Karpas-422 (cell line): ENCODE data around the gene SMU1. TPM values are rescaled to one million over a fixed set of nuclear protein-coding genes. Genes with fewer than 3 reads are reported as not detected.
A peak's percentile ranks its signal among the peaks of the same experiment; 100 is the strongest.

Source experiments
- DNase-seq: peaks from one replicate; pipeline ENCODE4 v3.0.0-alpha.2; 2015
- H2AFZ ChIP-seq: fragments of 200-600 bp; sonication (generic); 2 replicates; pipeline ENCODE4 v1.6.1; 2014; ENCODE audit warnings: antibody characterized with exemption, low read length, mixed read lengths
- H3K27ac ChIP-seq: fragments of 200-600 bp; sonication (generic); 2 replicates; pipeline ENCODE4 v1.5.1; 2014; ENCODE audit warnings: mild to moderate bottlenecking, low read length, moderate library complexity
- H3K27me3 ChIP-seq: fragments of 200-600 bp; sonication (generic); 2 replicates; pipeline ENCODE4 v1.6.1; 2014; ENCODE audit warnings: low read length, mixed read lengths
- H3K36me3 ChIP-seq: fragments of 200-600 bp; sonication (generic); 2 replicates; pipeline ENCODE4 v1.6.1; 2014; ENCODE audit warnings: low read length, mixed read lengths; ENCODE audit not compliant: insufficient read depth
- H3K4me1 ChIP-seq: fragments of 200-600 bp; sonication (generic); 2 replicates; pipeline ENCODE4 v1.6.1; 2014; ENCODE audit warnings: mild to moderate bottlenecking, low read length, mixed read lengths
- H3K4me2 ChIP-seq: fragments of 200-600 bp; sonication (generic); 2 replicates; pipeline ENCODE4 v1.6.1; 2014; ENCODE audit warnings: low read length, low read depth, mild to moderate bottlenecking; ENCODE audit not compliant: poor library complexity, severe bottlenecking
- H3K4me3 ChIP-seq: fragments of 200-600 bp; sonication (generic); 2 replicates; pipeline ENCODE4 v1.5.1; 2014; ENCODE audit warnings: mild to moderate bottlenecking, antibody characterized with exemption, low read length, mixed read lengths
- H3K79me2 ChIP-seq: fragments of 200-600 bp; sonication (generic); 2 replicates; pipeline ENCODE4 v1.6.1; 2014; ENCODE audit warnings: mild to moderate bottlenecking, low read length, mixed read lengths
- H3K9ac ChIP-seq: fragments of 200-600 bp; sonication (generic); 2 replicates; pipeline ENCODE4 v1.6.0; 2014; ENCODE audit warnings: low read length
- H3K9me2 ChIP-seq: fragments of 200-600 bp; sonication (generic), shearing (Covaris generic); replicated peaks from 2 replicates; pipeline ENCODE4 v1.6.0; 2014; ENCODE audit warnings: mild to moderate bottlenecking, low read length, moderate library complexity; ENCODE audit not compliant: insufficient read depth
- H3K9me3 ChIP-seq: fragments of 300-700, 200-600 bp; sonication (generic); 2 replicates; pipeline ENCODE4 v1.6.1; 2014; ENCODE audit warnings: low read length, mixed read lengths
- H4K20me1 ChIP-seq: fragments of 200-600 bp; sonication (generic); 2 replicates; pipeline ENCODE4 v1.6.1; 2014; ENCODE audit warnings: mild to moderate bottlenecking, antibody characterized with exemption, low read length, low read depth; ENCODE audit not compliant: insufficient read depth
- total RNA-seq: library from RNA; depleted of rRNA; stranded (reverse); fragments of >200 nt; shearing (Covaris generic); gene quantifications from 2 replicates; pipeline ENCODE4 v1.2.3, GENCODE V29; 2014; ENCODE audit warnings: low replicate concordance

SMU1 gene
- total RNA-seq, 1 experiment from 2014 or later = 18.4 TPM

DNA sequence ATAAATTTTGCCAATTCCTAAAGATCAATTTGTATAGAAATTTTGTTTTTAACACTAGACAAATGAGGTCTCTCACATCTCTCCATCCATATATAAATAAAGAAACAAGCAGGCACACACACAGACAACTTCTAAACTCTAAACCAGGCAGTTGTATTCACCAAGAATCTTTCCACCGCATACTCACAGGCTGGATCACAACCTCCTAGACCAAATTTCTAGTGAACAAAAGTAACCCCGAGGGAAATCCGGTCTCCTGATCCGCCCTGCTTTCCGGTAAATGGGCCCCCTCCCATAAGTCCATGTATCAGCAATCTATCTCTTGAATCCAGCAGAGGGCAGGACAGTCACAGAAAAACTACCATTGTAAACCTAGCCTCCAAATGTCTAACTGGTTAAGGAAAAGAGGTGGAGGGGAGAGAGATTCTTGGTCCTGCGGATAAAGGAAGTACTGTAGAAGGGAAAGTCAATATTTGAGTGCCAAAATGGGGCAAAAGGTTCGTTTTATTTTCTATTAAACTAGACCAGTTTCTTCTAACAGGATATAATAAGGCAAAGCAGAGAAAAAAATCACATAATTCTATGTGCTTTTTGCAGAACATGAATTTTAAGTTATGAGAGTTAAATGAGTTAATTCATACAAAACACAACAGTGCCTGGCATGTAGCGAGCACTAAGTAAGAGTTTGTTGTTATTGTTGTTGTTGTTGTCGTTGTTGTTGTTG, 4.8 kb upstream of the SMU1 start:
- H3K27ac ChIP-seq = no peak overlapping the region
- H3K9ac ChIP-seq = no peak overlapping the region
- no peak overlapping the region for H2AFZ ChIP-seq
- no peaks in the 10 kb centered on the region for H3K9me2 ChIP-seq
- DNase-seq = peak; percentile 83
- H3K4me2 ChIP-seq = peak overlapping the region; percentile 6
- H3K79me2 ChIP-seq = peaks cover 2% of the 10 kb centered on the region
- no peaks in the 10 kb centered on the region for H3K36me3 ChIP-seq
- H3K4me1 ChIP-seq = peaks cover 9% of the 10 kb centered on the region
- H4K20me1 ChIP-seq = no peaks in the 10 kb centered on the region
- no peak overlapping the region for H3K4me3 ChIP-seq
- H3K9me3 ChIP-seq = no peaks in the 10 kb centered on the region
- no peaks in the 10 kb centered on the region for H3K27me3 ChIP-seq

DNA sequence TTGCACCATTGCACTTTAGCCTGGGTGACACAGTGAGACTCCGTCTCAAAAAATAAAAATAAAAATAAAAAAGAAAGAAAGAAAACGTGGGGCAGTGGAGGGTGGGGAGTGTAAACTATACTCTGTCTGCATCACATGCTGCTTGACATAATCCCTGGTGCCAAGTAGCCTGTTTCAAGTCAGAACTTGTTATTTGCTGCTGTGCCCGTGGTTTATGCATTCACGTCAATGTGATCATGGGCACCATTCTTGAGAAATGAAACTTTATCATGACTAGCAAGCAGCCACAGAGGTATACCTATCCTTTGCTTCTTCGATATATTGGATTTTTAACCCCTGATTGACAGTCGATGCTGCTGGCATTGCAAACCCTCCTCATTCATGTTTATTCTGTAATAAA, 4.1 kb upstream of the SMU1 start:
- Histone ChIP-seq H3K4me2 (no peak overlapping the region), H3K36me3 (no peaks in the 10 kb centered on the region), H2AFZ (no peak overlapping the region), H3K79me2 (peaks cover 10% of the 10 kb centered on the region), H3K4me3 (no peak overlapping the region), H3K27ac (no peak overlapping the region), H3K9me2 (no peaks in the 10 kb centered on the region), H3K9me3 (no peaks in the 10 kb centered on the region), H4K20me1 (0 out of 2 replicates have a peak, but pooled peaks cover 5% of the 10 kb centered on the region), H3K27me3 (no peaks in the 10 kb centered on the region), H3K4me1 (peaks cover 12% of the 10 kb centered on the region), H3K9ac (no peak overlapping the region)
- DNase-seq = no peak

DNA sequence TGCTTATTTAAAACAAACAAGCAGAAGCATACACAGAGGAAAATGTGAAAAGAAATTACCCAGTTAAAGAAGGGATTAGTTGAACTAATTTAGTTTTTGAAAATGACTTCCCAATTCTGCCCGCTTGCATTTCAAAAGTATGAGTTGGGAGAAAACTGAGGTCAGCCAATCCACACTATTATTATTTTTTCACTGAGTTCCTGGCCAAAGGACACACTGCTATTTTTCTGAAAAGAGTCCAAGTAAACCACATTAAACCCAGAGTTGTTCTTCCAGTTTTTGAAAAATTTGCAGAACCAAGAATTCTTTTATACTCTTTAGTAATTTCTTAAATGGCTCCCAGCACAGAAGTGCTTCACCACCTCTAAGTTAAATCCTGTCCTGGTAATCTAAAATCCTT, 7.5 kb downstream of the SMU1 start:
- Histone ChIP-seq H3K4me3 (no peak overlapping the region), H3K27ac (no peak overlapping the region), H4K20me1 (0 out of 2 replicates have a peak, but pooled peaks cover 7% of the 10 kb centered on the region), H3K4me1 (peaks cover 14% of the 10 kb centered on the region), H3K9me3 (no peaks in the 10 kb centered on the region), H3K36me3 (peaks cover 39% of the 10 kb centered on the region), H3K4me2 (no peak overlapping the region), H3K9me2 (no peaks in the 10 kb centered on the region), H3K27me3 (no peaks in the 10 kb centered on the region), H3K79me2 (peaks cover 44% of the 10 kb centered on the region), H3K9ac (no peak overlapping the region), H2AFZ (no peak overlapping the region)
- no peak for DNase-seq

DNA sequence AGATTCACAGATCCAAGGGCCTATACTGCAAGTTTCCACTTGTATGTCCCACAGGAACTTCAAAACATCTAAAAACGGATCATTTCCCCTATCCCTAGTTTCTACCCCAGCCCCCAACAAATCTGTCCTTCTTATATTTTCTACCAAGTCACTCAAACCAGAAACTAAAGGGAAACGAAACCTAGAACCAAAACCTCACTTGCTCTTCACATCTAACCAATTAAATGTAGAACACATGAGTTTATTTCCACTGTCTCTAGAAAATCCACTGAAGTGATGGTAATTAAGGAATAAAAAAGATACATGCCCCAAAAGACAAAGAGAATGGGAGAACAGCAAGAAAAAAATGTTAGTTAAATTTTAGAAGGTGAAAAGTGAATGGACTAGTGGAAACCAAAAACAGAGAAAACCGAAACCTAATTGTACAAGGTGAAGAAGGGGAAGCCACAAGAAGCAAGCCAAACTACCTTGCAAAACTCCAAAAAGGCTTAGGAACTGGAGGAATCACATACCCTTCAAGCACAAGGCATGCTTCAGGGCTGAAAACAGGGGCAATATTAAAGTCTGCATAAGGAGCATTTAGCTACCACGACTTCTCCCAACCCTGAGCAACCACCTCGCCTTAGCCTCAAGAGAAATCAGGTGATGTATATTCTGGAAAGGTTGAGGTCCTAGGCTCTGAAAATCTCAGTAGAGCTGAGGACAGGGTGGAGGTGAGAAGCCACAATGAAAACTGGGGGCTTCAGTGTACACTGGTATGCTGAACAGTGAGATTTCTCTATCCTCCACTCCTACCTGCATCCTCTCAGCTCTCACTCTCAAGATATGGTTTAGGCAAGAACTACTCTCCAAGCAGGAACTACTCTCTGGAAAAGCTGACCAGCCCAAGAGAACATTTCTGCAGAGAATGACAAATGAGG, 11.1 kb downstream of the SMU1 start:
- Histone ChIP-seq H3K9me2 (no peaks in the 10 kb centered on the region), H3K36me3 (peaks cover 42% of the 10 kb centered on the region), H2AFZ (no peak overlapping the region), H3K27me3 (no peaks in the 10 kb centered on the region), H3K4me2 (peak overlapping the region; percentile 7), H4K20me1 (no peaks in the 10 kb centered on the region), H3K9me3 (no peaks in the 10 kb centered on the region), H3K4me1 (peaks cover 14% of the 10 kb centered on the region), H3K79me2 (peaks cover 12% of the 10 kb centered on the region), H3K4me3 (no peak overlapping the region), H3K27ac (peak overlapping the region; percentile 76), H3K9ac (peak overlapping the region; percentile 25; the same call in 1 of the 2 replicates)
- no peak for DNase-seq

DNA sequence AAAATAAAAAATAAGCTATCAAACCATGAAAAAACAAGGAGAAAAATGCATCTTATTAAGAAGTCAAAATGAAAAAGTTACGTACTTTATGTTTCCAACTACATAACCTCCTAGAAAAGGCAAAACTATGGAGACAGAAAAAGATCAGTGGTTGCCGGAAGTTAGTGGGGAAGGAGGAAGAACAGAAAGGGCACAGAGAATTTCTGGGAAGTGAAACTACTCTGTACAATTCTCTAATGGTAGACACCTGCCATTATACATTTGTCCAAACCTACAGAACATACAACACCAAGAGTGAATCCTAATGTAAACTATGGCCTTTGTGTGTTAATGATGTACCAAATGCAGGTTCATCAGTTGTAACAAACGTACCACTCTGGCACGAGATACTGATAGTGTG, 25.3 kb downstream of the SMU1 start:
- DNase-seq = peak; percentile 60
- Histone ChIP-seq H3K27me3 (no peaks in the 10 kb centered on the region), H3K4me3 (no peak overlapping the region), H3K27ac (0 out of 2 replicates have a peak overlapping the region, but pooled peaks have one; percentile 42), H3K36me3 (peaks cover 59% of the 10 kb centered on the region), H3K79me2 (peaks cover 9% of the 10 kb centered on the region), H3K4me2 (no peak overlapping the region), H4K20me1 (no peaks in the 10 kb centered on the region), H3K9ac (no peak overlapping the region), H3K4me1 (peaks cover 12% of the 10 kb centered on the region), H3K9me3 (no peaks in the 10 kb centered on the region), H2AFZ (no peak overlapping the region), H3K9me2 (no peaks in the 10 kb centered on the region)

DNA sequence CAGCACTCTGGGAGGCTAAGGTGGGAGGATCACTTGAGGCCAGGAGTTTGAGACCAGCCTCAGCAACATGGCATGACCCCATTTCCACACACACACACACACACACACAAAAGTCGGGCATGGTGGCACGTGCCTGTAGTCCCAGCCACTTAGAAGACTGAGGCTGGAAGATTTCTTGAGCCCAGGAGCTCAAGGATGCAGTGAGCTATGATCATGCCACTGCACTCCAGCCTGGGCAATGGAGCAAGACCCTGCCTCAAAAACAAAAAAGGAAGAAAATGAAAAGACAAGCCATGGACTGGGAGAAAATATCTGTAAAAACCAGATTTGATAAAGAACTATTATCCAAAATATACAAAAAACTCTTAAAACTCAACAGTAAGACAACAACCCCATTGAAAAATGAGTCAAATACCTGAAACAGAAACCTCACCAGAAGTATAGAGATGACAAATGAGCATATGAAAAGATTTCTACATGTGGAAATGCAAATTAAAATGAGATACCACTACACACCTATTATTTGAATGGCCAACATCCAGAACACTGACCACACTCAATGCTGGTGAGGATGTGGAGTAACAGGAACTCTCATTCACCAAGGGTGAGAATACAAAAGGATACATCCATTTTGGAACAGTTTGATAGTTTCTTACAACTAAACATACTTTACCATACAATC, 26.7 kb downstream of the SMU1 start:
- H3K9me2 ChIP-seq = no peaks in the 10 kb centered on the region
- H3K27me3 ChIP-seq = no peaks in the 10 kb centered on the region
- H3K4me3 ChIP-seq = no peak overlapping the region
- no peak overlapping the region for H3K4me2 ChIP-seq
- H3K79me2 ChIP-seq = peaks cover 9% of the 10 kb centered on the region
- H3K4me1 ChIP-seq = peaks cover 15% of the 10 kb centered on the region
- no peaks in the 10 kb centered on the region for H3K9me3 ChIP-seq
- H3K27ac ChIP-seq = no peak overlapping the region
- no peak overlapping the region for H3K9ac ChIP-seq
- H4K20me1 ChIP-seq = no peaks in the 10 kb centered on the region
- DNase-seq = no peak
- H3K36me3 ChIP-seq = peaks cover 51% of the 10 kb centered on the region
- H2AFZ ChIP-seq = no peak overlapping the region

DNA sequence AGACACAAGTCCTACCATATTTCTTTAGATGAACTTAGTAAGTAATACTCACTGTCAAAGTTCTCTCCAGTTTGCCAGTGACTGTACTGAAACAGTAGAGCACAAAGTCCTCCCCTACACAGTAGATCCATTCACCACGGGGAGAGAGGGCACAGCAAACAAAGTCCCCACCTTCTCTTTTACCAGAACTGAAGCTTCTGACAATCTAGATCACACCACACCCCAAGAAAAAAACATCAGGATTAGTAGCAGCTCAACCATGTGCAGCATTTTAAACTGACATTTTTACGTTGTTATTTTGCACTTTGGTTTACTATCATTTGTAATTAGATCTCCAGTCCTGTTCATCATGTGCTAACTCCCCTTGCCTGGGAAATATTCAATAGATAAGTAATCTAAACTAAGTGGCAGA, 28.4 kb downstream of the SMU1 start:
- H3K36me3 ChIP-seq = peaks cover 39% of the 10 kb centered on the region
- H3K9me2 ChIP-seq = no peaks in the 10 kb centered on the region
- DNase-seq = no peak
- H3K27me3 ChIP-seq = no peaks in the 10 kb centered on the region
- no peak overlapping the region for H2AFZ ChIP-seq
- peaks cover 9% of the 10 kb centered on the region for H3K79me2 ChIP-seq
- peaks cover 33% of the 10 kb centered on the region for H3K4me1 ChIP-seq
- no peaks in the 10 kb centered on the region for H4K20me1 ChIP-seq
- H3K4me2 ChIP-seq = no peak overlapping the region
- H3K27ac ChIP-seq = no peak overlapping the region
- no peak overlapping the region for H3K4me3 ChIP-seq
- H3K9me3 ChIP-seq = no peaks in the 10 kb centered on the region
- H3K9ac ChIP-seq = no peak overlapping the region

DNA sequence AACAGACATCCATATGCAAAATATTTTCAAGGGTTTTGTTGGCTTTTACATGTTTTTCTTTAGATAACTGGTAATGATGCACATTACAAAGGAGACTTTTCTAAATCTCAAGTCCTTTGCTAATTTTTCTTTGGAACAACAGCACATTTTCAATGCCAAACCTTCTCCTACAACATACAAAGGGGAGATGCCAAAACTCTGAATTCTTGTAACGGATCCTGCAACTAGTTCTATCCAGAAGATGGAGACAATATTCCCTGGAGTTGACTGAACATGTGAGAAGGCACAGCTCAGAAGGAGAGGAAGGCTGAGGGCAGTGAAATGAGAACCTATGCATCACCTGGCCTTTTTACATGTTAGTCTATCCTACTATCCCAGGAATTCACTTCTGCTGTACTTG, 30.4 kb downstream of the SMU1 start:
- H3K9me2 ChIP-seq = no peaks in the 10 kb centered on the region
- no peaks in the 10 kb centered on the region for H3K9me3 ChIP-seq
- H3K27ac ChIP-seq = no peak overlapping the region
- peaks cover 21% of the 10 kb centered on the region; the same call in 1 of the 2 replicates for H3K36me3 ChIP-seq
- H3K79me2 ChIP-seq = peaks cover 6% of the 10 kb centered on the region; the same call in 1 of the 2 replicates
- DNase-seq = no peak
- no peak overlapping the region for H3K4me2 ChIP-seq
- no peak overlapping the region for H3K9ac ChIP-seq
- no peaks in the 10 kb centered on the region for H4K20me1 ChIP-seq
- no peaks in the 10 kb centered on the region for H3K27me3 ChIP-seq
- H3K4me1 ChIP-seq = peaks cover 26% of the 10 kb centered on the region
- H2AFZ ChIP-seq = no peak overlapping the region
- no peak overlapping the region for H3K4me3 ChIP-seq
